IMR-90 (cell line): Measurements from ENCODE around the gene MRC2. TPM values are rescaled to one million over a fixed set of nuclear protein-coding genes. Genes with fewer than 3 reads are reported as not detected.

Experiments
- ATAC-seq: fragments of 200-7000 bp; cut with Tn5 transposase; 2 replicates; pipeline ENCODE4 v1.9.1; 2020; ENCODE audit warnings: low read depth, mild to moderate bottlenecking, moderate library complexity
- BruUV-seq: library from RNA; stranded (reverse); fragments of 400-500 nt; replicated peaks from 2 replicates; lab custom pipeline; 2021; lab: Mats Ljungman, UMichigan
- CTCF ChIA-PET: fragments of 300-600 bp; formaldehyde crosslinking; extraction: SDS; loops from one replicate; lab custom pipeline; 2021; ENCODE audit warnings: antibody characterized with exemption; lab: Yijun Ruan, JAX
- POLR2A ChIA-PET: fragments of 300-600 bp; sonication (Branson Sonifier 250); formaldehyde crosslinking; loops from one replicate; lab custom pipeline; 2022; ENCODE audit warnings: antibody characterized with exemption; ENCODE audit not compliant: unreplicated experiment; lab: Charles Lee
- DNase-seq: peaks from one replicate; pipeline ENCODE4 v3.0.0; 2013
- H2AFZ ChIP-seq: replicated peaks from 2 replicates; pipeline ENCODE3; 2013; ENCODE audit warnings: low read length, mild to moderate bottlenecking; ENCODE audit not compliant: poor library complexity
- H2AK5ac ChIP-seq: 2 replicates; pipeline ENCODE4 v1.6.1; 2013; ENCODE audit warnings: low read depth, low read length, inconsistent platforms
- H2AK9ac ChIP-seq: replicated peaks from 2 replicates; pipeline ENCODE3; 2013; ENCODE audit warnings: mild to moderate bottlenecking, low read depth, low read length, moderate library complexity; ENCODE audit not compliant: poor library complexity
- H2BK120ac ChIP-seq: 2 replicates; pipeline ENCODE4 v1.6.1; 2013; ENCODE audit warnings: low read depth, low read length, inconsistent platforms
- H2BK15ac ChIP-seq: 3 replicates; pipeline ENCODE4 v1.6.1; 2013; ENCODE audit warnings: low read depth, low read length, inconsistent platforms
- H2BK20ac ChIP-seq: 2 replicates; pipeline ENCODE4 v1.6.1; 2013; ENCODE audit warnings: low read depth, mild to moderate bottlenecking, inconsistent platforms, low read length, moderate library complexity
- H2BK5ac ChIP-seq: 2 replicates; pipeline ENCODE4 v1.6.1; 2013; ENCODE audit warnings: mild to moderate bottlenecking, low read depth, low read length, inconsistent platforms; ENCODE audit not compliant: poor library complexity, severe bottlenecking
- H3K14ac ChIP-seq: replicated peaks from 2 replicates; pipeline ENCODE4 v1.6.1; 2013; ENCODE audit warnings: low read depth, low read length, inconsistent platforms
- H3K18ac ChIP-seq: 2 replicates; pipeline ENCODE4 v1.6.1; 2013; ENCODE audit warnings: low read depth, low read length, control low read depth
- H3K23ac ChIP-seq: 2 replicates; pipeline ENCODE4 v1.6.1; 2013; ENCODE audit warnings: low read depth, low read length, inconsistent platforms
- H3K27ac ChIP-seq: 2 replicates; pipeline ENCODE4 v1.5.1; 2013; ENCODE audit warnings: mild to moderate bottlenecking, control low read depth, low read length; ENCODE audit not compliant: insufficient read depth
- H3K27me3 ChIP-seq: 2 replicates; pipeline ENCODE4 v1.6.1; 2013; ENCODE audit warnings: low read length; ENCODE audit not compliant: control insufficient read depth, insufficient read depth
- H3K36me3 ChIP-seq: 2 replicates; pipeline ENCODE4 v1.6.1; 2013; ENCODE audit warnings: low read length, mixed read lengths; ENCODE audit not compliant: control insufficient read depth, insufficient read depth
- H3K4ac ChIP-seq: 2 replicates; pipeline ENCODE4 v1.6.1; 2013; ENCODE audit warnings: low read depth, low read length, inconsistent platforms
- H3K4me1 ChIP-seq: 2 replicates; pipeline ENCODE4 v1.6.1; 2013; ENCODE audit warnings: low read length, mixed read lengths; ENCODE audit not compliant: control insufficient read depth, insufficient read depth
- H3K4me2 ChIP-seq: 2 replicates; pipeline ENCODE4 v1.6.1; 2013; ENCODE audit warnings: low read depth, mild to moderate bottlenecking, control low read depth, low read length, moderate library complexity
- H3K4me3 ChIP-seq: 2 replicates; pipeline ENCODE4 v1.5.1; 2013; ENCODE audit warnings: low read depth, mild to moderate bottlenecking, control low read depth, low read length, moderate library complexity; ENCODE audit not compliant: insufficient read depth
- H3K56ac ChIP-seq: 2 replicates; pipeline ENCODE4 v1.6.1; 2013; ENCODE audit warnings: low read length, inconsistent platforms; ENCODE audit not compliant: insufficient read depth; ENCODE audit errors: extremely low read depth
- H3K79me1 ChIP-seq, 2 experiments: 2 replicates each; pipeline ENCODE4 v1.6.1; 2013; ENCODE audit warnings: low read length in 2 of 2, inconsistent platforms in 1 of 2, low read depth in 1 of 2
- H3K9ac ChIP-seq: 2 replicates; pipeline ENCODE4 v1.6.1; 2013; ENCODE audit warnings: low read depth, low read length, control low read depth
- H3K9me1 ChIP-seq: 2 replicates; pipeline ENCODE4 v1.6.1; 2013; ENCODE audit warnings: low read length, inconsistent platforms; ENCODE audit not compliant: insufficient read depth
- H3K9me3 ChIP-seq: 2 replicates; pipeline ENCODE4 v1.6.1; 2013; ENCODE audit warnings: low read length; ENCODE audit not compliant: control insufficient read depth, insufficient read depth
- H4K20me1 ChIP-seq: 2 replicates; pipeline ENCODE4 v1.6.1; 2013; ENCODE audit warnings: low read length, inconsistent platforms; ENCODE audit not compliant: insufficient read depth
- H4K5ac ChIP-seq: 2 replicates; pipeline ENCODE4 v1.6.1; 2013; ENCODE audit warnings: mild to moderate bottlenecking, low read depth, low read length, control low read depth
- H4K8ac ChIP-seq, 2 experiments: 2 replicates each; pipeline ENCODE4 v1.6.1; 2013; ENCODE audit warnings: low read depth in 2 of 2, low read length in 2 of 2, control low read depth in 1 of 2, inconsistent platforms in 1 of 2
- H4K91ac ChIP-seq: 2 replicates; pipeline ENCODE4 v1.6.1; 2013; ENCODE audit warnings: low read depth, low read length, inconsistent platforms; ENCODE audit not compliant: insufficient read depth
- BHLHE40 ChIP-seq: fragments of 150-350 bp; IDR thresholded peaks from 2 replicates; pipeline ENCODE4 v1.6.1; 2016; ENCODE audit warnings: mild to moderate bottlenecking, low read depth, low read length
- CEBPB ChIP-seq: IDR thresholded peaks from 2 replicates; pipeline ENCODE4 v1.6.1; 2012; ENCODE audit warnings: low read depth, low read length, improper control_type of control experiment
- CTCF ChIP-seq: conservative IDR thresholded peaks from 2 replicates; pipeline ENCODE4 v1.5.1; 2012; ENCODE audit warnings: mild to moderate bottlenecking, low read depth, low read length, improper control_type of control experiment
- FOS ChIP-seq: fragments of 150-350 bp; IDR thresholded peaks from 2 replicates; pipeline ENCODE4 v1.6.1; 2016; ENCODE audit warnings: low read depth, low read length
- MAFK ChIP-seq: IDR thresholded peaks from 2 replicates; pipeline ENCODE4 v1.6.1; 2012; ENCODE audit warnings: low read depth, low read length, improper control_type of control experiment
- MAZ ChIP-seq: IDR thresholded peaks from 2 replicates; pipeline ENCODE4 v1.6.1; 2012; ENCODE audit warnings: low read depth, mild to moderate bottlenecking, low read length, improper control_type of control experiment, moderate library complexity, borderline replicate concordance
- MXI1 ChIP-seq: IDR thresholded peaks from 2 replicates; pipeline ENCODE4 v1.6.1; 2012; ENCODE audit warnings: low read depth, mild to moderate bottlenecking, low read length, moderate library complexity, borderline replicate concordance
- NFE2L2 ChIP-seq: fragments of 150-350 bp; IDR thresholded peaks from 2 replicates; pipeline ENCODE4 v1.6.1; 2016; ENCODE audit warnings: low read depth, mild to moderate bottlenecking, low read length
- RAD21 ChIP-seq: IDR thresholded peaks from 2 replicates; pipeline ENCODE4 v1.6.1; 2012; ENCODE audit warnings: low read length, improper control_type of control experiment
- RCOR1 ChIP-seq: IDR thresholded peaks from 2 replicates; pipeline ENCODE4 v1.6.1; 2012; ENCODE audit warnings: mild to moderate bottlenecking, low read length, improper control_type of control experiment; ENCODE audit not compliant: insufficient replicate concordance
- RFX5 ChIP-seq: IDR thresholded peaks from 2 replicates; pipeline ENCODE4 v1.8.0; 2012; ENCODE audit warnings: low read depth, mild to moderate bottlenecking, low read length, moderate library complexity
- WGBS, 2 experiments: methylation state at CpG; one replicate each; pipeline versions ENCODE4 v1.1.5 to v1.1.7; 2013; ENCODE audit warnings: missing lambda C conversion rate in 2 of 2; ENCODE audit not compliant: insufficient read length in 1 of 2; ENCODE audit errors: extremely low coverage in 2 of 2; 5-methylcytosine and 5-hydroxymethylcytosine counted together
- dilution Hi-C: fragments of 300-500 bp; cut with HindIII; formaldehyde crosslinking; loops from one replicate; pipeline ENCODE4 v1.14.3; 2018; ENCODE audit warnings: low sequenced_read_pairs; ENCODE audit not compliant: unreplicated experiment
- in situ Hi-C: fragments of 300-500 bp; cut with MboI; formaldehyde crosslinking; loops from 3 replicates; pipeline ENCODE4 v1.14.3; 2019; ENCODE audit warnings: low sequenced_read_pairs, inconsistent platforms, mixed read lengths
- intact Hi-C: fragments of 100-400 bp; cut with micrococcal nuclease; formaldehyde crosslinking; loops from 2 replicates; pipeline ENCODE4 v1.10.0; 2022
- polyA plus RNA-seq, 3 experiments: library from polyadenylated mRNA; depleted of rRNA; stranded (reverse); fragments of >200 nt; gene quantifications; 2 replicates each; pipeline ENCODE4 v1.2.3, GENCODE V29; 2012; ENCODE audit warnings: low replicate concordance in 1 of 3
- total RNA-seq: library from RNA; depleted of rRNA; stranded (reverse); fragments of >200 nt; gene quantifications from 2 replicates; pipeline ENCODE4 v1.2.3, GENCODE V29; 2012
- TF ChIP-seq, protein P1 (sequence below): fragments of 150-350 bp; IDR thresholded peaks from 2 replicates; pipeline ENCODE4 v1.6.1; 2016; ENCODE audit warnings: low read depth, mild to moderate bottlenecking, low read length, moderate library complexity, borderline replicate concordance

Gene MRC2
- total and polyA plus RNA-seq, 2 of the 4 experiments (the other 2 are of a cell fraction) = 39.3 to 137 TPM

GRCh38 chr17:62625184-62625869 lies 2.1 kb upstream of the MRC2 start:
- intact Hi-C loops = loop anchor here (5.0 kb wide), 1 partner anchor 342 kb away; the partner anchor contains the start of gene TANC2
- ATAC-seq = no peak

More at GRCh38 chr17:62625184-62625869, 2.1 kb upstream of the MRC2 start:
- Histone ChIP-seq H2BK5ac (no peak overlapping the region), H3K4me1 (peaks cover 17% of the 10 kb centered on the region), H3K9ac (no peak overlapping the region), H3K9me1 (peaks cover 17% of the 10 kb centered on the region), H2AFZ (no peak overlapping the region), H4K20me1 (peaks cover 16% of the 10 kb centered on the region), H3K4me2 (no peak overlapping the region; the same call in 1 of the 2 replicates), H3K18ac (no peak overlapping the region; the same call in 1 of the 2 replicates), H3K56ac (no peak overlapping the region), H3K9me3 (no peaks in the 10 kb centered on the region), H2AK9ac (no peak overlapping the region), H3K27me3 (no peaks in the 10 kb centered on the region), H2BK120ac (no peak overlapping the region), H3K23ac (no peak overlapping the region), H3K4ac (0 out of 2 replicates have a peak overlapping the region, but pooled peaks have one; percentile 10), H3K79me1 (peaks cover 4 to 36% of the 10 kb centered on the region in 2 experiments; a peak in 2 of 4 replicates), H4K5ac (no peak overlapping the region), H2BK20ac (no peak overlapping the region), H3K4me3 (no peak overlapping the region), H3K36me3 (peaks cover 2% of the 10 kb centered on the region; the same call in 1 of the 2 replicates), H4K91ac (no peak overlapping the region), H3K27ac (no peak overlapping the region), H4K8ac (no peak overlapping the region), H2AK5ac (peak overlapping the region; percentile 26; the same call in 1 of the 2 replicates), H2BK15ac (no peak overlapping the region), H3K14ac (no peak overlapping the region)
- dilution Hi-C loops = no loop called here
- DNase-seq = no peak
- no TSS peak for BruUV-seq
- ChIA-PET POLR2A (interaction anchor here (0.6 kb wide), 1 partner anchor 13 kb away, joined by 3 read pairs; no protein-coding TSS in a partner anchor), CTCF (no interaction called here)
- in situ Hi-C loops = no loop called here
- TF ChIP-seq CEBPB (no peak), RAD21 (no peak), RFX5 (no peak), CTCF (no peak), NFE2L2 (no peak), BHLHE40 (no peak), MAZ (no peak), MXI1 (no peak), FOS (no peak), RCOR1 (no peak), MAFK (no peak)
- TF ChIP-seq, protein P1, sequence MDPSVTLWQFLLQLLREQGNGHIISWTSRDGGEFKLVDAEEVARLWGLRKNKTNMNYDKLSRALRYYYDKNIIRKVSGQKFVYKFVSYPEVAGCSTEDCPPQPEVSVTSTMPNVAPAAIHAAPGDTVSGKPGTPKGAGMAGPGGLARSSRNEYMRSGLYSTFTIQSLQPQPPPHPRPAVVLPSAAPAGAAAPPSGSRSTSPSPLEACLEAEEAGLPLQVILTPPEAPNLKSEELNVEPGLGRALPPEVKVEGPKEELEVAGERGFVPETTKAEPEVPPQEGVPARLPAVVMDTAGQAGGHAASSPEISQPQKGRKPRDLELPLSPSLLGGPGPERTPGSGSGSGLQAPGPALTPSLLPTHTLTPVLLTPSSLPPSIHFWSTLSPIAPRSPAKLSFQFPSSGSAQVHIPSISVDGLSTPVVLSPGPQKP = no peak
- WGBS, 2 experiments = 93% methylated on average over 5 of the region's 19 CpGs; no CpG with 5 or more reads in 1 of the 2 experiments
